ENCODE measurements around the gene RHBDL1.
"Not testable (repeated sequence)": the region's sequence is repeated elsewhere in the genome, so short reads cannot be mapped to it uniquely, and the experiment has no call there.

Gene RHBDL1

GRCh38 chr16:705431-706188, 30.1 kb downstream of the RHBDL1 start, which contains the start of gene FBXL16:
Gene FBXL16, minus strand, starts transcription at chr16:705801. Its CDS starts 8,396 bp downstream, at chr16:697405.
- DNase-seq (ENCODE audit: low read depth in 2 of 2): no peak

- no peak for DNase-seq (ENCODE audit: low read depth in 2 of 2)
Observed at GRCh38 chr16:706189-707061, 31.0 kb downstream of the RHBDL1 start.

GRCh38 chr16:707062-707538, 31.6 kb downstream of the RHBDL1 start:
- DNase-seq (ENCODE audit: low read depth in 2 of 2): no peak

GRCh38 chr16:708019-708418, 32.5 kb downstream of the RHBDL1 start:
- DNase-seq (ENCODE audit: low read depth in 2 of 2): no peak

GRCh38 chr16:708959-709358, 33.5 kb downstream of the RHBDL1 start:
- no peak for DNase-seq (ENCODE audit: low read depth in 2 of 2)

GRCh38 chr16:709566-710499, 34.4 kb downstream of the RHBDL1 start:
- no peak for DNase-seq (ENCODE audit: low read depth in 2 of 2)

DNA sequence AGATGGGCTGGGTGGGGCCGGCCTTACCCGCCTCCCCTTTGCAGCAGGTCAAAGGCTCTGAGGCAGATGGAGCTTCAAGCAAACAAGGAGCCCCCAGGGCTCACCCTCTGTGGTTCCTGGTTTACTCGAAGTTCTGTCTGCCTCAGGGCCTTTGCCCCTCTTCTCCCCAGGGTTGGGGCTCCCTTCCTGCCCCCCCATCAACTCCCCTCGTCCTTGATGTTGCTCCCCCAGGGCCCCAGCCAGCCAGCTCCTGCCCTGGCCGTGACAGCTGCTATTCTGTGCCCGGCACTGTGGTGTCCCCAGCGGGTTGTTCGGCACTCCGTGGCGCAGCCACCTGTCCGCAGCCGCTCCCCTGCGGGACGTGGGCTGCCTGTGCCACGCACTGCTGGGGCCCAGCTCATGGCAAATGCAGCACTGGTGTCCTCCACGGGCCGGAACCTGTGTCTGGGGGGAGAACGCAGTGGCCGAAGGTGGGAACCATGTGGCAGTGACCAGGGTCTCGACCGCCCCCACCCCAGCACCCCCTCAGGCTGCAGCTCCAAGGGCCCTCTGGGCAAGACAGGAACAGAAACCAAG, 35.1 kb downstream of the RHBDL1 start:
- no peak for DNase-seq (ENCODE audit: low read depth in 2 of 2)

- no peak for DNase-seq (ENCODE audit: low read depth in 2 of 2)
Observed at GRCh38 chr16:711084-711483, 35.6 kb downstream of the RHBDL1 start.

GRCh38 chr16:711548-712320, 36.3 kb downstream of the RHBDL1 start:
- DNase-seq (ENCODE audit: low read depth in 2 of 2): peak; percentile 60 to 67

DNA sequence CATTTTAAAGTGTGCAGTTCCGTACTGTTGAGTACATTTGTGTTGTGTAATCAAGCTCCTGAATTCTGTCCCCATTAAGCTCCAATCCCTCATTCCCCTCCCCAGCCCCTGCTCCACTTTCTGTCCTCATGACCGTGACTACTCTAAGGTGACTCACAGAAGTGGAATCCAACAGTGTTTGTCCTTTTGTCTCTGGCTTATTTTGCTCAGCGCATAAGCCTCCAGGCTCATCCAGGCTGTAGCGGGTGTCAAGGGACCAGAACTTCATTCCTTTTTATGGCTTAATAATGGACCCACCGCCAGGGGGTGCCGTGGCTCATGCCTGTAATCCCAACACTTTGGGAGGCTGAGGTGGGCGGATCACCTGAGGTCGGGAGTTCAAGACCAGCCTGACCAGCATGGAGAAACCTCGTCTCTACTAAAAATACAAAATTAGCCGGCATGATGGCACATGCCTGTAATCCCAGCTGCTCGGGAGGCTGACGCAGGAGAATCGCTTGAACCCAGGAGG, 37.3 kb downstream of the RHBDL1 start:
- not testable (repeated sequence) for DNase-seq (ENCODE audit: low read depth in 2 of 2)

DNA sequence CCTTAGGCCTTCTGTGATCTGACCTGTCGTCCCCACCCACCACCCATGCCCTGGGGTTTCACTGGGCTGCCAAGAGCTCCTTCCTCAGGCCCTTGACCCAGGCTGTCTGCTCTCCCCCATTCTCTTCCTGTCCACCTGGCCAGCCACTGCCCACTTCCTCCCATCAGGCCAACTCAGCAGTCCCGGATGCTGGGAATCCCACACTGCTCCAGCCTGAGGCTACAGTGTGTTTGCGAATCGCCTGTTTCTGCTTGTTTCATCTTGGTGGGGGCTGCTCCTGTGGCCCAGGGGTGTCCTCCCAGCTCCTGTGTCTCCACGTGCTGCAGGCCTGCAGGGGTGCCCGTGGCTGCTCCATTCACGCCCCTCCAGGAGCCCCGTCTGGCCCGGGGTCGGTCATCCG, 38.6 kb downstream of the RHBDL1 start:
- no peak for DNase-seq (ENCODE audit: low read depth in 2 of 2)

DNA sequence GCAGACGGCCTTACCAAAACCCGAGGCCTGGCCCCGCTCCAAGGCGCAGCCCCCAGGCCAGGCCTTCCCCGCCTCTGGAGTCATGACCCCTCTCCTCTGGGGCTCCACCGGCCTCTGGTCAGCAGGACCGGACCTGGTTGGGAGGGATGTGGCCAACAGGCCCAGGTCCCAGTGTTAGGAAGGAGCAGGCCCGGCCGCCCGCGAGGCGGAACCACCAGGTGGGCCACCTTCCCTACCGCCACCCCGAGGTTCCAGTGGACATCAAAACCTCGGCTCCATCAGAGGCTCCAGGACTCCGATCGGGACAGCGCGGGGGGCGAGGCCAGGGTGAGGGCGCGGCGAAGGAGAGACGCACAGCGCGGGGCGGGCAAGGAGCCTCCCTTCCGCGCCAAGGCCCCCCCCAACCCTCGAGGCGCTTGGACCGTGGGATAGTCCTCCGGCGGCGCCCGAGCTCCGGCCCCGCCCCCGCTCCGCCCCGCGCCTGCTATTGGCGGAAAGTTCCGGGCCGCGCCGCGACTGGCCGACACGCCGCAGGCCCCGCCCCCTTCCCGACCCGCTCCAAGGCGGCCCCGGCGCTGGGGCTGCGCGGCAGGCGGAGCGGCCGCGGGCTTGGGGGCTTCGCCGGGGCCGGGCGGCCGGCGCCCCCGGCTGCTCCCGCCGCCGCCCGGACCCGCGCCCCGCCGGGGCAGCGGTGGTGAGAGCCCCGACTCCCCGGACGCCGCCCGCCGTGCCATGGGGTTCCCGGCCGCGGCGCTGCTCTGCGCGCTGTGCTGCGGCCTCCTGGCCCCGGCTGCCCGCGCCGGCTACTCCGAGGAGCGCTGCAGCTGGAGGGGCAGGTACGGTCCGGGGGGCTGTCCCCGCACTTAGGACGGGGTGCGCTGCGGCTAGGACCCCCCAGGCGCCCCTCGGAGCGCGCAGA, 39.3 kb downstream of the RHBDL1 start, which contains the start of gene METRN:
Gene METRN (plus strand): TSS at position 561 of the 919 bp plus-strand sequence. CDS start 172 bp downstream, at position 733.
- DNase-seq (ENCODE audit: low read depth in 2 of 2): peak; percentile 79 to 81

- no peak for DNase-seq (ENCODE audit: low read depth in 2 of 2)
Observed at GRCh38 chr16:715477-716199, 40.2 kb downstream of the RHBDL1 start.

GRCh38 chr16:716200-716568, 40.7 kb downstream of the RHBDL1 start:
- no peak for DNase-seq (ENCODE audit: low read depth in 2 of 2)

GRCh38 chr16:716768-717325, 41.4 kb downstream of the RHBDL1 start:
- DNase-seq (ENCODE audit: low read depth in 2 of 2): no peak

DNA sequence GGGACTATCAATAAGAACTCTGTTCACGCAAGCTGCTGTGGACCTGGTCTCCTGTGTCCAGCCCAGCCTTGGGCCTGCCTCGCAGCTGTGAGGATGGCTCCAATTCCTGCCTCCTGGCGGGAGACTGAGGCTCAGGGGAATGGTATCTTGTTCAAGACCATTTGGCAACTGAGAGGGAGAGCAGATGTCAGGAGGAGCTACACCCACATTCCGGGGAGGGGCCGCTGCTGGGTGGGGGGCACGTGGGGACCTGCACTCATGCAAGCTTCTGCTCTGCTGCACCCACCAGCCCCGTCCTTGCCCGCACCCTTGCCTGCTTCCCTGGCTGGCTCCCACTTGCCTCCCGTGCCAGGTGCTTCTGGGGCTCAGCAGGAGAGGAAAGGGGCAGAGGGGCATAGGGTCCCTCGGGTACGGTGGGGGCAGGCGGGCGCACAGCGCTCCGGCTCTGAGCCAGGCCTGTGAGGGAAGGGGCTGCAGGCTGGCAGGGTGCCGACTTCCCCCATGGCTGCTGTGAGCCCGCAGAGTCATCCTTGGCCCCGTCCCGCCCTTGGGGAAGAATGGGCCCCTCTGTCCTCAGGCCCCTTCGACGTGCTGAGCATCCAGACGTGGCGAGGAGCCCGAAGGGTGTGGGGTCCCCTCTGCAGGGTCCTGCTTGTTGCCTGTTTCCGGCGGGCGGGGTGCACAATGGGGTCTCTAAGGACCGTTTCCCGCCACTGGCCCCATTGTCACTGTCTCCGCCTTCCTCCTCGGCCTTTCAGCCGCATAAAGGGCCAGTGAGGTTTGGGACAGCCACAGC, 42.2 kb downstream of the RHBDL1 start:
- DNase-seq (ENCODE audit: low read depth in 2 of 2): no peak

DNA sequence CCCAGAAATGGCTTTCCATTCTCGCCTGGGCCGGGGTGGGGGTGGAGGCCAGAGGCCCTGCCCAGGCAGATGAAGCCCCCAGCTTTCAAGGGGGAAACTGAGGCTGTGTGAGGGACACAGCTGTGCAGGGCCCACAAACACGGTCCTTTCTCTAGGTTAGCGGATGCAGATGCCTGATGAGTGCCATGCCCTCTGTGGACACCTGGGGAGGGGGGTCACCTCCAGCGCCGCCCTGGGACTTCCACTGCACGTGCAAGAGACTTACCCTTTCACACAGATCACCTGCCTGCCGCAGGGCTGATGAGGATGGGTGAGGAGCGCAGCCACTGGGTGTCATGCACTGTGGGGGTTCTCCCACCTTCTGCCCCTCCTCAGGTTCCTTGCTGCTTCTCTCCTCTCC, 42.9 kb downstream of the RHBDL1 start:
- DNase-seq (ENCODE audit: low read depth in 2 of 2): no peak
